CD14-positive monocyte (primary cell): ENCODE data around the gene CHRNA4. TPM values are rescaled to one million over a fixed set of nuclear protein-coding genes. Genes with fewer than 3 reads are reported as not detected.

ENCODE experiments used
- DNase-seq, 3 donors: peaks; one replicate each; pipeline ENCODE4 v3.0.0-alpha.2; 2011 to 2022
- H2AFZ ChIP-seq: 2 replicates; pipeline ENCODE4 v1.6.0; 2012; ENCODE audit warnings: mild to moderate bottlenecking, low read depth, low read length, inconsistent platforms; ENCODE audit not compliant: insufficient read depth, poor library complexity, severe bottlenecking
- H3K27ac ChIP-seq, 2 donors: 1 replicate in 1 of 2; 2 replicates in 1 of 2; pipeline ENCODE4 v1.5.1; 2012 to 2013; ENCODE audit warnings: low read length in 2 of 2, control low read depth in 1 of 2, inconsistent platforms in 1 of 2, low read depth in 1 of 2, mild to moderate bottlenecking in 1 of 2
- H3K27me3 ChIP-seq, 2 donors: one replicate each; pipeline versions ENCODE4 v1.6.0 to v1.6.1; 2011 to 2013; ENCODE audit warnings: low read length in 2 of 2; ENCODE audit not compliant: control insufficient read depth in 2 of 2, insufficient read depth in 2 of 2
- H3K36me3 ChIP-seq, 2 donors: replicated peaks in 1 of 2; 1 replicate in 1 of 2; 2 replicates in 1 of 2; pipeline versions ENCODE4 v1.5.1 to v1.6.1; 2012 to 2013; ENCODE audit warnings: low read length in 2 of 2, control low read depth in 1 of 2, inconsistent platforms in 1 of 2, mild to moderate bottlenecking in 1 of 2; ENCODE audit not compliant: insufficient read depth in 2 of 2, control insufficient read depth in 1 of 2
- H3K4me1 ChIP-seq, 2 donors: 1 replicate in 1 of 2; 2 replicates in 1 of 2; pipeline versions ENCODE4 v1.5.1 to v1.6.1; 2012 to 2013; ENCODE audit warnings: low read length in 2 of 2, control low read depth in 1 of 2, inconsistent platforms in 1 of 2, mild to moderate bottlenecking in 1 of 2, moderate library complexity in 1 of 2; ENCODE audit not compliant: insufficient read depth in 2 of 2, control insufficient read depth in 1 of 2
- H3K4me2 ChIP-seq: replicated peaks from 2 replicates; pipeline ENCODE3; 2012; ENCODE audit warnings: low read length, moderate library complexity, mild to moderate bottlenecking; ENCODE audit not compliant: poor library complexity, severe bottlenecking; ENCODE audit errors: extremely low read depth
- H3K4me3 ChIP-seq, 3 experiments: fragments of 200-600 bp in 1 of 3; sonication (generic) in 1 of 3; replicated peaks in 1 of 3; 1 replicate in 2 of 3; 2 replicates in 1 of 3; pipeline ENCODE4 v1.5.1; 2011 to 2013; ENCODE audit warnings: low read length in 3 of 3, mild to moderate bottlenecking in 3 of 3, control low read depth in 2 of 3, low read depth in 2 of 3, inconsistent platforms in 1 of 3, moderate library complexity in 1 of 3
- H3K79me2 ChIP-seq: 2 replicates; pipeline ENCODE4 v1.6.0; 2012; ENCODE audit warnings: mild to moderate bottlenecking, control low read depth, inconsistent platforms, low read length, moderate library complexity; ENCODE audit not compliant: insufficient read depth
- H3K9ac ChIP-seq: 2 replicates; pipeline ENCODE4 v1.6.0; 2017; ENCODE audit warnings: low read length, mild to moderate bottlenecking; ENCODE audit not compliant: insufficient read depth, poor library complexity, severe bottlenecking
- H3K9me3 ChIP-seq, 2 donors: replicated peaks in 1 of 2; 1 replicate in 1 of 2; 2 replicates in 1 of 2; pipeline versions ENCODE4 v1.5.1 to v1.6.1; 2012 to 2013; ENCODE audit warnings: low read length in 2 of 2, control low read depth in 1 of 2; ENCODE audit not compliant: control insufficient read depth in 1 of 2, insufficient read depth in 1 of 2
- H4K20me1 ChIP-seq: 2 replicates; pipeline ENCODE4 v1.6.0; 2012; ENCODE audit warnings: mild to moderate bottlenecking, low read length, control low read depth, moderate library complexity; ENCODE audit not compliant: insufficient read depth
- H3K27ac Mint-ChIP-seq, 7 donors: one replicate each; pipeline ENCODE4 v1.8.0; 2020; ENCODE audit warnings: mild to moderate bottlenecking in 7 of 7, mixed read lengths in 7 of 7, moderate library complexity in 6 of 7, inconsistent platforms in 2 of 7
- H3K27me3 Mint-ChIP-seq, 3 donors: one replicate each; pipeline ENCODE4 v1.8.0; 2021 to 2022; ENCODE audit warnings: low read depth in 3 of 3, mild to moderate bottlenecking in 3 of 3, mixed read lengths in 3 of 3, moderate library complexity in 3 of 3, inconsistent platforms in 1 of 3
- H3K36me3 Mint-ChIP-seq, 2 donors: one replicate each; pipeline ENCODE4 v1.8.0; 2020; ENCODE audit warnings: mixed read lengths in 2 of 2, inconsistent platforms in 1 of 2, mild to moderate bottlenecking in 1 of 2
- H3K4me1 Mint-ChIP-seq: one replicate; pipeline ENCODE4 v1.8.0; 2020; ENCODE audit warnings: mild to moderate bottlenecking, mixed read lengths
- H3K4me3 Mint-ChIP-seq, 2 donors: one replicate each; pipeline ENCODE4 v1.8.0; 2020; ENCODE audit warnings: mild to moderate bottlenecking in 2 of 2, mixed read lengths in 2 of 2, moderate library complexity in 1 of 2
- H3K9me3 Mint-ChIP-seq, 7 donors: one replicate each; pipeline ENCODE4 v1.8.0; 2020 to 2022; ENCODE audit warnings: mixed read lengths in 7 of 7, mild to moderate bottlenecking in 6 of 7, moderate library complexity in 6 of 7, inconsistent platforms in 2 of 7
- CTCF ChIP-seq: fragments of 200-600 bp; IDR thresholded peaks from one replicate; pipeline ENCODE4 v1.8.0; 2022; ENCODE audit warnings: antibody characterized with exemption, mild to moderate bottlenecking
- WGBS: methylation state at CpG from one replicate; pipeline ENCODE4 v1.1.5; 2013; ENCODE audit warnings: missing lambda C conversion rate; ENCODE audit not compliant: insufficient coverage; 5-methylcytosine and 5-hydroxymethylcytosine counted together
- intact Hi-C, 2 donors: fragments of 100-400 bp; cut with micrococcal nuclease; formaldehyde crosslinking; loops; one replicate each; pipeline versions ENCODE4 v1.15.0 to v1.15.1; 2023
- polyA plus RNA-seq, 3 donors: library from polyadenylated mRNA; depleted of rRNA in 1 of 3; unstranded in 2 of 3; stranded (reverse) in 1 of 3; fragments of 300-500 nt in 2 of 3; fragments of >200 nt in 1 of 3; fragmentation: Illumina TruSeq in 2 of 3; gene quantifications; 1 replicate in 2 of 3; 2 replicates in 1 of 3; pipeline ENCODE4 v1.2.3, GENCODE V29; 2012 to 2021

CHRNA4 gene
- polyA plus RNA-seq, 3 donors = not detected

DNA sequence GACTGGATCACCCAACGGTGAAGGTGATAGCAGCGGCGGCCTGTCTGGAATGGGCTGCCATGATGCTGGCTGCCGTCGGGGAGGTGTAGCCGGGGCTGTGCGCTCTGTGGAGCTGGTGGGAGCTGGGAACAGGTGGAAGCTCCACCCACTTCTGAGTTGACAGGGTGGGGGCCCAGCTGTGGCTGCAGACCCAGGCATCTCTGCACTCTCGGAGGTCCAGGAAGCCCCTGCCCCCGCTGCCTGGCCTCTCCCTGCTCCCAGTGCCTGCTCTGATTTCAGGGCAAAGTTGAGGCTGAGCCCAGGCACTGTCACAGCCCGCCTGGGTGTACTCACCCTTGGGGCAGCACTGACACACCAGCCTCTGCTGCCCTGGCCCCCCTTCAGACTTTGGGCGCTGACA is 18.1 kb upstream of the CHRNA4 start:
- H3K27ac Mint-ChIP-seq = no peak overlapping the region
- H3K36me3 ChIP-seq = no peaks in the 10 kb centered on the region
- H3K4me3 ChIP-seq = no peak overlapping the region
- peaks cover 12 to 46% (median 22%) of the 10 kb centered on the region in 3 donors for H3K27me3 Mint-ChIP-seq
- no peak overlapping the region for H3K4me2 ChIP-seq
- WGBS = 91% methylated on average over 11 of the region's 11 CpGs
- no peak overlapping the region for H3K4me3 Mint-ChIP-seq
- TF ChIP-seq CTCF = no peak
- H3K4me1 Mint-ChIP-seq = no peaks in the 10 kb centered on the region
- peaks cover 0 to 19% of the 10 kb centered on the region in 2 donors for H3K27me3 ChIP-seq
- peaks cover 0 to 5% of the 10 kb centered on the region in 2 donors for H3K9me3 ChIP-seq
- no peaks in the 10 kb centered on the region for H3K36me3 Mint-ChIP-seq
- H4K20me1 ChIP-seq = no peaks in the 10 kb centered on the region
- no peak overlapping the region for H2AFZ ChIP-seq
- peaks cover 0 to 5% (median 3%) of the 10 kb centered on the region in 7 donors for H3K9me3 Mint-ChIP-seq
- no peak overlapping the region for H3K9ac ChIP-seq
- H3K4me1 ChIP-seq = no peaks in the 10 kb centered on the region
- intact Hi-C loops = no loop called here
- no peak for DNase-seq
- H3K27ac ChIP-seq = no peak overlapping the region
- H3K79me2 ChIP-seq = no peaks in the 10 kb centered on the region

GRCh38 chr20:63378626-63379025 is 17.5 kb upstream of the CHRNA4 start:
- intact Hi-C loops = no loop called here
- no peak for TF ChIP-seq CTCF
- Histone ChIP-seq H3K79me2 (no peaks in the 10 kb centered on the region), H4K20me1 (no peaks in the 10 kb centered on the region), H3K4me3 (no peak overlapping the region), H3K4me1 (no peaks in the 10 kb centered on the region), H3K4me2 (no peak overlapping the region), H3K9me3 (peaks cover 0 to 5% of the 10 kb centered on the region in 2 donors), H3K27me3 (peaks cover 0 to 19% of the 10 kb centered on the region in 2 donors), H3K36me3 (no peaks in the 10 kb centered on the region), H2AFZ (no peak overlapping the region), H3K27ac (no peak overlapping the region), H3K9ac (no peak overlapping the region)
- 90% methylated on average over 6 of the region's 12 CpGs for WGBS
- H3K36me3 Mint-ChIP-seq = no peaks in the 10 kb centered on the region
- no peaks in the 10 kb centered on the region for H3K4me1 Mint-ChIP-seq
- no peak for DNase-seq
- H3K27me3 Mint-ChIP-seq = peaks cover 12 to 49% (median 22%) of the 10 kb centered on the region in 3 donors
- peak overlapping the region in 1 of 7 donors; percentile 41 for H3K27ac Mint-ChIP-seq
- peaks cover 0 to 5% (median 3%) of the 10 kb centered on the region in 7 donors for H3K9me3 Mint-ChIP-seq
- H3K4me3 Mint-ChIP-seq = no peak overlapping the region
